H9 (cell line): ENCODE results near the gene NRXN2. TPM values are rescaled to one million over a fixed set of nuclear protein-coding genes. Genes with fewer than 3 reads are reported as not detected.

ENCODE experiments used
- DNase-seq: peaks from one replicate; pipeline ENCODE4 v3.0.0-alpha.2; 2017
- H2AFZ ChIP-seq: one replicate; pipeline ENCODE4 v1.6.1; 2013; ENCODE audit warnings: mild to moderate bottlenecking, low read length, control low read depth, moderate library complexity
- H2AK5ac ChIP-seq: 2 replicates; pipeline ENCODE4 v1.6.1; 2013; ENCODE audit warnings: low read length, control low read depth, mixed read lengths; ENCODE audit not compliant: insufficient read length
- H2BK120ac ChIP-seq: one replicate; pipeline ENCODE4 v1.6.1; 2013; ENCODE audit warnings: low read depth, mild to moderate bottlenecking, low read length, control low read depth, inconsistent platforms; ENCODE audit not compliant: poor library complexity, severe bottlenecking
- H2BK12ac ChIP-seq: 2 replicates; pipeline ENCODE4 v1.6.1; 2013; ENCODE audit warnings: low read length, control low read depth, mixed read lengths, low read depth; ENCODE audit not compliant: insufficient read length
- H2BK15ac ChIP-seq: 2 replicates; pipeline ENCODE4 v1.6.1; 2013; ENCODE audit warnings: low read depth, low read length, control low read depth
- H2BK20ac ChIP-seq: one replicate; pipeline ENCODE4 v1.6.1; 2013; ENCODE audit warnings: low read depth, mild to moderate bottlenecking, low read length, control low read depth, inconsistent platforms; ENCODE audit not compliant: poor library complexity, severe bottlenecking
- H2BK5ac ChIP-seq: 2 replicates; pipeline ENCODE4 v1.6.1; 2013; ENCODE audit warnings: low read length, control low read depth, mixed read lengths; ENCODE audit not compliant: insufficient read length
- H3K14ac ChIP-seq: 2 replicates; pipeline ENCODE4 v1.6.1; 2013; ENCODE audit warnings: low read length, control low read depth; ENCODE audit not compliant: insufficient read depth
- H3K18ac ChIP-seq: 2 replicates; pipeline ENCODE4 v1.6.1; 2013; ENCODE audit warnings: low read depth, mild to moderate bottlenecking, mixed read lengths, low read length, control low read depth; ENCODE audit not compliant: insufficient read length
- H3K23ac ChIP-seq: 2 replicates; pipeline ENCODE4 v1.6.1; 2013; ENCODE audit warnings: low read length, control low read depth, mixed read lengths, low read depth; ENCODE audit not compliant: insufficient read length
- H3K23me2 ChIP-seq: 2 replicates; pipeline ENCODE4 v1.6.1; 2013; ENCODE audit warnings: low read depth, mild to moderate bottlenecking, mixed read lengths, low read length, control low read depth; ENCODE audit not compliant: insufficient read length, poor library complexity, severe bottlenecking
- H3K27ac ChIP-seq: 2 replicates; pipeline ENCODE4 v1.5.1; 2013; ENCODE audit warnings: low read length, control low read depth, mixed read lengths, low read depth; ENCODE audit not compliant: insufficient read length
- H3K27me3 ChIP-seq: 2 replicates; pipeline ENCODE4 v1.6.1; 2013; ENCODE audit warnings: low read length, control low read depth, inconsistent platforms; ENCODE audit not compliant: insufficient read depth
- H3K4ac ChIP-seq: 2 replicates; pipeline ENCODE4 v1.6.1; 2013; ENCODE audit warnings: low read depth, mild to moderate bottlenecking, control low read depth, inconsistent platforms, low read length, moderate library complexity
- H3K4me1 ChIP-seq: 2 replicates; pipeline ENCODE4 v1.6.1; 2013; ENCODE audit warnings: low read length, control low read depth, inconsistent platforms; ENCODE audit not compliant: insufficient read depth
- H3K4me2 ChIP-seq: 2 replicates; pipeline ENCODE4 v1.6.1; 2013; ENCODE audit warnings: low read length, control low read depth, mixed read lengths; ENCODE audit not compliant: insufficient read length, insufficient read depth
- H3K56ac ChIP-seq: 2 replicates; pipeline ENCODE4 v1.6.1; 2013; ENCODE audit warnings: low read depth, mild to moderate bottlenecking, mixed read lengths, low read length, control low read depth; ENCODE audit not compliant: insufficient read length
- H3K79me1 ChIP-seq: 2 replicates; pipeline ENCODE4 v1.6.1; 2013; ENCODE audit warnings: low read depth, mild to moderate bottlenecking, moderate library complexity, low read length, control low read depth, inconsistent platforms; ENCODE audit not compliant: insufficient read depth, poor library complexity, severe bottlenecking
- H3K79me2 ChIP-seq: 2 replicates; pipeline ENCODE4 v1.6.1; 2013; ENCODE audit warnings: low read length, control low read depth, inconsistent platforms; ENCODE audit not compliant: insufficient read depth
- H3K9ac ChIP-seq: 2 replicates; pipeline ENCODE4 v1.6.1; 2013; ENCODE audit warnings: low read length, control low read depth, mixed read lengths; ENCODE audit not compliant: insufficient read length; ENCODE audit errors: extremely low read depth
- H3K9me3 ChIP-seq: one replicate; pipeline ENCODE4 v1.6.1; 2013; ENCODE audit warnings: low read depth, low read length, inconsistent platforms; ENCODE audit not compliant: control insufficient read depth
- H3T11ph ChIP-seq: one replicate; pipeline ENCODE4 v1.6.1; 2013; ENCODE audit warnings: mild to moderate bottlenecking, low read length, control low read depth, inconsistent platforms
- H4K20me1 ChIP-seq: one replicate; pipeline ENCODE4 v1.6.1; 2013; ENCODE audit not compliant: control insufficient read depth, insufficient read length, insufficient read depth
- H4K5ac ChIP-seq: 2 replicates; pipeline ENCODE4 v1.6.1; 2013; ENCODE audit warnings: low read depth, mild to moderate bottlenecking, mixed read lengths, low read length, control low read depth; ENCODE audit not compliant: insufficient read length
- H4K8ac ChIP-seq: replicated peaks from 2 replicates; pipeline ENCODE4 v1.6.1; 2013; ENCODE audit warnings: low read length, control low read depth, mixed read lengths, low read depth; ENCODE audit not compliant: insufficient read length
- H4K91ac ChIP-seq: 2 replicates; pipeline ENCODE4 v1.6.1; 2013; ENCODE audit warnings: low read depth, mild to moderate bottlenecking, moderate library complexity, mixed read lengths, low read length, control low read depth; ENCODE audit not compliant: insufficient read length
- H3K27ac Mint-ChIP-seq, 3 experiments: 2 replicates in 2 of 3; 3 replicates in 1 of 3; pipeline ENCODE4 v1.8.0; 2020 to 2021; ENCODE audit warnings: mixed read lengths in 3 of 3, mild to moderate bottlenecking in 1 of 3, moderate library complexity in 1 of 3
- H3K27me3 Mint-ChIP-seq: 2 replicates; pipeline ENCODE4 v1.8.0; 2021; ENCODE audit warnings: low read depth, mild to moderate bottlenecking, moderate library complexity, mixed read lengths
- H3K36me3 Mint-ChIP-seq, 3 experiments: 2 replicates in 2 of 3; 3 replicates in 1 of 3; pipeline ENCODE4 v1.8.0; 2020 to 2021; ENCODE audit warnings: low read depth in 3 of 3, mixed read lengths in 3 of 3; ENCODE audit not compliant: insufficient read depth in 1 of 3
- H3K4me1 Mint-ChIP-seq, 2 experiments: 2 replicates each; pipeline ENCODE4 v1.8.0; 2020; ENCODE audit warnings: mixed read lengths in 2 of 2
- H3K4me3 Mint-ChIP-seq, 2 experiments: 2 replicates in 1 of 2; 3 replicates in 1 of 2; pipeline ENCODE4 v1.8.0; 2020 to 2021; ENCODE audit warnings: mild to moderate bottlenecking in 2 of 2, mixed read lengths in 2 of 2, moderate library complexity in 1 of 2
- H3K9me3 Mint-ChIP-seq, 2 experiments: 2 replicates in 1 of 2; 3 replicates in 1 of 2; pipeline ENCODE4 v1.8.0; 2020; ENCODE audit warnings: mild to moderate bottlenecking in 2 of 2, mixed read lengths in 2 of 2, moderate library complexity in 1 of 2
- CTCF ChIP-seq: fragments of 200-600 bp; sonication (generic); conservative IDR thresholded peaks from 3 replicates; pipeline ENCODE4 v1.8.0; 2021; ENCODE audit warnings: antibody characterized with exemption, mild to moderate bottlenecking
- WGBS: extraction: QIAGEN DNeasy Blood & Tissue Kit; methylation state at CpG from one replicate; pipeline ENCODE4 v1.1.7; 2013; ENCODE audit warnings: missing lambda C conversion rate, low lambda C conversion rate, mixed read lengths; ENCODE audit not compliant: insufficient read length; ENCODE audit errors: extremely low coverage; 5-methylcytosine and 5-hydroxymethylcytosine counted together
- total RNA-seq: library from RNA; stranded (reverse); gene quantifications from 2 replicates; pipeline ENCODE4 v1.2.1, GENCODE V29; 2021

The NRXN2 gene
- total RNA-seq, 1 experiment from 2014 or later, result 3.9 TPM

GRCh38 chr11:64764040-64764611 lies 41.1 kb upstream of the NRXN2 start:
- Histone ChIP-seq H3K79me1 (peaks cover 3% of the 10 kb centered on the region), H2BK20ac (no peak overlapping the region), H2BK15ac (no peak overlapping the region), H3K4me1 (peaks cover 4% of the 10 kb centered on the region; the same call in 1 of the 2 replicates), H3K23me2 (no peaks in the 10 kb centered on the region), H3K27me3 (no peaks in the 10 kb centered on the region), H4K20me1 (no peaks in the 10 kb centered on the region), H3K27ac (no peak overlapping the region), H4K8ac (no peak overlapping the region), H2BK12ac (no peak overlapping the region), H3K4me2 (no peak overlapping the region), H2BK5ac (no peak overlapping the region), H3K14ac (no peak overlapping the region), H3K79me2 (no peaks in the 10 kb centered on the region), H4K91ac (no peak overlapping the region), H4K5ac (no peak overlapping the region), H3K4ac (no peak overlapping the region), H3K9ac (no peak overlapping the region), H3K18ac (no peak overlapping the region), H3T11ph (no peak overlapping the region), H3K56ac (no peak overlapping the region), H2BK120ac (no peak overlapping the region), H2AFZ (no peak overlapping the region), H3K9me3 (no peaks in the 10 kb centered on the region), H3K23ac (no peak overlapping the region), H2AK5ac (no peak overlapping the region)
- Mint-ChIP-seq H3K27ac (peak overlapping the region; percentile 97 to 99 (median 98)), H3K4me1 (peaks cover 77 to 90% of the 10 kb centered on the region in 2 experiments), H3K36me3 (peaks cover 39 to 69% (median 57%) of the 10 kb centered on the region in 3 experiments; a peak in 6 of 7 replicates), H3K4me3 (peak overlapping the region; percentile 48 to 67; a peak in 4 of 5 replicates), H3K27me3 (no peaks in the 10 kb centered on the region; the same call in 1 of the 2 replicates), H3K9me3 (no peaks in the 10 kb centered on the region; a peak in 1 of 5 replicates)
- WGBS, result no CpG with 5 or more reads among the region's 11 CpGs
- DNase-seq, result no peak
- no peak for TF ChIP-seq CTCF
